ENCODE data around the gene PLEKHA4.

GRCh38 chr19:48830088-48830487, 38.3 kb downstream of the PLEKHA4 start:
- TF ChIP-seq POLR2A (IDR thresholded peaks at IDR 0.05) (no peak), CTCF (IDR thresholded peaks at IDR 0.05) (no peak)

Measured in suprapubic skin (tissue), 3 donors.